Stimulated activated effector memory CD8-positive, alpha-beta T cell treated with anti-CD3 and anti-CD28 coated beads, Interleukin-12 subunit alpha, Interleukin-12 subunit beta, amount 100 ng/mL, for 72 hours (primary cell): Measurements from ENCODE around the gene UGGT2.
"Not testable (repeated sequence)": the region's sequence is repeated elsewhere in the genome, so short reads cannot be mapped to it uniquely, and the experiment has no call there.

ENCODE experiments used
- ATAC-seq: fragments of 150-1000 bp; cut with Tn5 transposase; 2 replicates; pipeline ENCODE4 v1.10.0; 2021
- DNase-seq, 2 donors: peaks; one replicate each; pipeline ENCODE4 v3.0.0; 2021 to 2022; ENCODE audit warnings: low spot score in 2 of 2
- H3K27ac Mint-ChIP-seq: one replicate; pipeline ENCODE4 v1.8.0; 2022; ENCODE audit warnings: mild to moderate bottlenecking, mixed read lengths
- H3K36me3 Mint-ChIP-seq: one replicate; pipeline ENCODE4 v1.8.0; 2022; ENCODE audit warnings: mild to moderate bottlenecking, mixed read lengths
- H3K4me1 Mint-ChIP-seq: one replicate; pipeline ENCODE4 v1.8.0; 2022; ENCODE audit warnings: mixed read lengths
- H3K4me3 Mint-ChIP-seq: one replicate; pipeline ENCODE4 v1.8.0; 2022; ENCODE audit warnings: mild to moderate bottlenecking, mixed read lengths
- H3K9me3 Mint-ChIP-seq: one replicate; pipeline ENCODE4 v1.8.0; 2022; ENCODE audit warnings: mixed read lengths

Gene UGGT2

DNA sequence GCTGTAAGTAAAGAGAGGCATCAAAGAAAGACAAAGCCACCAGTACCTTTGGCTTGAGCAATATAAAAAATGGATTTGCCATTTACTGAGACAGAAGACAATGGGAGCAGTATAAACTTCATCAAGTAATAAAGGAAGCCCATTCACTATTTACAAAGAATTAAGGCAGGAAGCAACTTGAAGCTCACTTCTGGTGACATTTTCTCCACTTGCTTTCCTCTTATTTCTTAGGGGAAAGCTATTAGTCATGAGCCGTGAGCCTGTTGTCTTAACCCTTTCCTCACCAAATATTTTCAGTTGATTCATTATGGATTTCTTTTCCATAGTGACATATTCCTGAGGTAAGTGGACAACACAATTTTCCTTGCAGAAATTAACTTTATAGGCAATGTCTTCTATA is 219.5 kb downstream of the UGGT2 start:
- Mint-ChIP-seq H3K4me3 (no peak overlapping the region), H3K4me1 (no peaks in the 10 kb centered on the region), H3K9me3 (no peaks in the 10 kb centered on the region), H3K27ac (no peak overlapping the region), H3K36me3 (no peaks in the 10 kb centered on the region)
- DNase-seq (no peak), ATAC-seq (no peak)

DNA sequence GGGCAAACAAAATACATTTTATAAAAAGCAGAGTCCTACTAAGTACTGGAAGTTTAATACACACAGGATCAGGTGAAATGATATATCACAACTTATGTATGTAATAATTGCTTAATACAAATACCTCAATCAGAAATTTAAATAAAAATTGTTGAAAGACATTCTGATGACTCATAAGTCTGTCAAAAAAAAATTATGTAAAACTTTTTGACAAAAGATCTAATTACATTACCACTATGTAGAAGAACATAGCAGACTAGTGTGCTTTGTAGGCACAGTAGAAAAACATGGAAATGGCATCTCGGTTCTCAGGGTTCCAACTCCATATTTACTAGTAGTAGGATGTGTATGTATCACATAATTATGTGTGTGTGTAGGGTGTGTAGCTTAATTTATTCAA is 220.1 kb downstream of the UGGT2 start:
- ATAC-seq = no peak
- peaks cover 1% of the 10 kb centered on the region for H3K9me3 Mint-ChIP-seq

DNA sequence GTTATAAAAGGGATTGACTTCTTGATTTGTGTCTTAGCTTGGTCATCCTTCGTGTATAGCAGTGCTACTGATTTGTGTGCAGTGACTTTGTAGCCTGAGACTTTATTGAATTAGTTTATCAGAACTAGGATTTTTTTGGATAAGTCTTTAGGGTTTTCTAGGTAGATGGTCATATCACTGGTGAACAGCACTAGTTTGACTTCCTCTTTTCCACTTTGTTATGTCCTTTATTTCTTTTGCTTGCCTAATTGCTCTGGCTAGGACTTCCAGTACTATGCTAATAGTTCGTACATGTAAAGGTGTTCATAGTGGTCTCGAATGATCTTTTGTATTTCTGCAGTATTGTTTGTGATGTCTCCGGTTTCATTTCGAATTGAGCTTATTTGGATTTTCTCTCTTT is 230.9 kb downstream of the UGGT2 start:
- no peak overlapping the region for H3K4me3 Mint-ChIP-seq
- no peaks in the 10 kb centered on the region for H3K4me1 Mint-ChIP-seq

More for the DNA sequence above, 220.1 kb downstream of the UGGT2 start:
- no peaks in the 10 kb centered on the region for H3K4me1 Mint-ChIP-seq
- no peak overlapping the region for H3K4me3 Mint-ChIP-seq
- H3K36me3 Mint-ChIP-seq = no peaks in the 10 kb centered on the region
- H3K27ac Mint-ChIP-seq = no peak overlapping the region
- DNase-seq = no peak

DNA sequence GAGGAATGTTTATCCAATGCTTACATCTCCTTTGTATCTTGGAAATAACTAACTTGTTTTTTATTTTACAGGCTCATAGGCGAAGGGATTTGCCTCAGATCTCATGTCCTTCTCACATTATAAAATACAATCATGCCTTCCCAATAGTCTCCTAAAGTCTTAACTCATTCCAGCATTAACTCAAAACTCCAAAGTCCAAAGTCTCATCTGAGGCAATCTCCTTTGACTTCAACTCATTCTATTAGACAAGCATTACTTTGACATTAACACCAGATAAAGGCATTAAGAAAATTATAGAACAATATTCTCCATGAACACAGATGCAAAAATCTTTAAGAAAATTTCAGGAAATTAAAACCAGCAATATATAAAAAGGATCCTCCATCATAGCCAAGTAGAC is 238.7 kb downstream of the UGGT2 start:
- no peak for ATAC-seq
- Mint-ChIP-seq H3K4me3 (no peak overlapping the region), H3K27ac (no peak overlapping the region)

More for the DNA sequence above, 230.9 kb downstream of the UGGT2 start:
- no peak for DNase-seq
- ATAC-seq = no peak
- H3K9me3 Mint-ChIP-seq = no peaks in the 10 kb centered on the region
- H3K36me3 Mint-ChIP-seq = no peaks in the 10 kb centered on the region
- no peak overlapping the region for H3K27ac Mint-ChIP-seq

DNA sequence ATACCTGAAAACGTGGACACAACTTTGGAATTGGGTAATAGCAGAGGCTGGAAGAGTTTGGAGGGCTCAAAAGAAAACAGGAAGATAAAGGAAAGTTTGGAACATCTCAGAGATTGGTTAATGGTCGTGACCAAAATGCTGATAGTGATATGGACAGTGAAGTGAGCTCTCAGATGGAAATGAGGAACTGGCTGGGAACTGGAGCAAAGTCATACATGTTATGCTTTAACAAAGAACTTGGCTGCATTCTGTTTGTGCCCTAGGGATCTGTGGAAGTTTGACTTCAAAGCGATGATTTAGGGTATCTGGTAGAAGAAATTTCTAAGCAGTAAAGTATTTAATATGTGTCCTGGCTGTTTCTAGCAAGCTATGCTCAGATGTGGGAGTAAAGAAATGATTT is 240.1 kb downstream of the UGGT2 start:
- H3K27ac Mint-ChIP-seq = no peak overlapping the region

More for the DNA sequence above, 238.7 kb downstream of the UGGT2 start:
- H3K36me3 Mint-ChIP-seq = no peaks in the 10 kb centered on the region
- H3K4me1 Mint-ChIP-seq = no peaks in the 10 kb centered on the region
- no peak for DNase-seq
- peaks cover 2% of the 10 kb centered on the region for H3K9me3 Mint-ChIP-seq

DNA sequence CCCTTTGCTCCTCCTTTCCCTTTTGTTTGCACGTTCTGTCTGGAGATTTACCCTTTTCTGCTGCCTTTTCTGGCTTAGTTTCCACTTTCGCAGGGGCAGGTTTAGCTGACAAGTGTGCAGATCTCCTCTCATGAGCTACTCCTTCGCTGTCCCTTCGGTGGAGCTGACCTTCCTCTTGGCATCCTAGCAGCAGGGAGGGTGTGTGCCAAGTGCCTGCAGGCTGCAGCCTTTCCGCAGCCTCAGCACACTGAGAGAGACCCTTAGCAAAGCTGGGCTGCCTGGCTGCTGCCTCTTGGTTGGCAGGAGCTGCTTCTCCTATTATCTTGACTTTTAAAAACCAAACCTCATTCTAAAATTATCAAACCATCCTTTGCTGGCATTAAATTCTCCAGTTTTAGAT is 243.8 kb downstream of the UGGT2 start:
- Mint-ChIP-seq H3K27ac (no peak overlapping the region), H3K4me3 (no peak overlapping the region), H3K9me3 (peaks cover 6% of the 10 kb centered on the region), H3K36me3 (no peaks in the 10 kb centered on the region), H3K4me1 (no peaks in the 10 kb centered on the region)
- ATAC-seq (no peak), DNase-seq (no peak)

More for the DNA sequence above, 240.1 kb downstream of the UGGT2 start:
- H3K9me3 Mint-ChIP-seq = peaks cover 2% of the 10 kb centered on the region
- ATAC-seq (no peak), DNase-seq (no peak)
- H3K4me1 Mint-ChIP-seq = no peaks in the 10 kb centered on the region
- no peak overlapping the region for H3K4me3 Mint-ChIP-seq
- H3K36me3 Mint-ChIP-seq = no peaks in the 10 kb centered on the region

DNA sequence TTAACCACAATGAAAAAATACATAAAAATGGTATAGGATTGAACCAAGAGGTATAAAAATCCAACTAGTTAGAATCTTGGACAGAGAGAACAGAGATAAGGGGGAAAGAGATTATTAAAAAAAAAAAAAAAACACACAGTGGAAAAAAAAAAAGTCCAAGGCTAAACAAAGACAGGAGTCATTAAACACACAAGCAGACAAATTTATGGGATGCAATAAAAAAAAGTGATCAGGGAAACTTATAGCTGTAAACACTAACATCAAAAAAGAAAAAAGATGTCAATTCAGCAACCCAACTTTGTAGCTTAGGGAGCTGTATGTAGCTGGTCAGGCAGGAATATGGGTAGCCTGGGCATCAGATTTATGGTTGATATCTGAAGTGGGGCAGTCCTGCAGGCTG is 247.3 kb downstream of the UGGT2 start:
- no peak overlapping the region for H3K27ac Mint-ChIP-seq

DNA sequence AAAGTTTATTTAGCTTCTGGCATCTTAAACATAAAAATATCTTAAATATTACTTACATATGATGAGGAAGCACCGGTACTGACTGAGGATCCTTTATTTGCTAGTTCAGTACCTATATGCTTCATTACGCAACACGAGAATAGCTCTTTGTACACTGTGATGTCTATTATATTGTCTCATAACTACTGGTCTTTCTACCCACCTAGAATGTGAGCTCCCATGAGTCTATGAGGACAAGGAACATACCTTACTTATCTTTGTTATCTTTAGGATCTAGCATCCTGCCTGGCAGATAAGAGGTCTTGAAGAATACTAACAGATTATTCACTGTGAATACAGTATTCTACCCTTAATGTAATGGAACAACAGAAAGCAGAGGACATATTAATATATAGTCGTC is 251.4 kb downstream of the UGGT2 start:
- Mint-ChIP-seq H3K4me3 (no peak overlapping the region), H3K9me3 (peaks cover 6% of the 10 kb centered on the region), H3K36me3 (no peaks in the 10 kb centered on the region), H3K4me1 (no peaks in the 10 kb centered on the region), H3K27ac (no peak overlapping the region)
- DNase-seq = no peak
- no peak for ATAC-seq

More for the DNA sequence above, 247.3 kb downstream of the UGGT2 start:
- DNase-seq (no peak), ATAC-seq (no peak)
- H3K9me3 Mint-ChIP-seq = peaks cover 6% of the 10 kb centered on the region
- H3K36me3 Mint-ChIP-seq = no peaks in the 10 kb centered on the region
- no peaks in the 10 kb centered on the region for H3K4me1 Mint-ChIP-seq
- H3K4me3 Mint-ChIP-seq = no peak overlapping the region

DNA sequence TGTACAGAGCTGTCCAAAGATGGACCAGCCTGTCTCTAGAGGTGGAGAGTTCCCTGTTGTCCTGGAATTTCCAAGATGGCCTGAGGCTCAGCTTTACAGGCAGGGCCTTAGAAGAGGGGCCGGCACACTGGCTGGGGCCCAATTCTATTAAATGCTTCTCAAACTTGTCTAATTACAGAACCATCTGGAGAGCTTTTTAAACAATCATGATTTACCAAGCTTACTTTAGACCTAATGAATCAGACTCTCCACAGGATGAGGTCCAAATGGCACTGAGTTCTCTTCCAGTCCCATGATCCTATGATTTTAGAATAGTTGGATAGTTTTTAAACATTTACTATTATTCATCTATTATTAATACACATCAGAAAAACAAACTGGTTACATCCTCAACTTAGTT is 252.8 kb downstream of the UGGT2 start:
- peaks cover 2% of the 10 kb centered on the region for H3K36me3 Mint-ChIP-seq
- H3K4me1 Mint-ChIP-seq = no peaks in the 10 kb centered on the region
- H3K9me3 Mint-ChIP-seq = peaks cover 3% of the 10 kb centered on the region
- DNase-seq (no peak), ATAC-seq (no peak)
- no peak overlapping the region for H3K4me3 Mint-ChIP-seq
- H3K27ac Mint-ChIP-seq = no peak overlapping the region

DNA sequence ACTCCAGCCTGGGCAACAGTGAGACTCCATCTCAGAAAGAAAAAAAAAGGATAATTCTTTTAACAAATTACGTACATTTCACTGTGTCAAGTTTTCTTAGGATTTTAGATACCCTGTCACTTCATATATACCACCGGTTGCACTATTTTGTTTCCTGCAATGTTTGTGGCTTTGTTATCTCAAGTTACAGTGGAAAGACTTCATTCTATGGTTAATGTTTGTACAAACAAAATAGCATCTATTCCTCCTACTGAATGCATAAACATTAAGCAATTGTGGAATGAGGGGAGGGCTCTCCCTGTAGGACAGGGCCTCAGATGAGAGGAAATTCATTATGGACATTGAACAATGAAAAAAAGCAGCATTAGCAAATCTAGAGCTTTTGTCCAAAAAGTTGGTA is 256.2 kb downstream of the UGGT2 start:
- H3K9me3 Mint-ChIP-seq = no peaks in the 10 kb centered on the region
- ATAC-seq (no peak), DNase-seq (no peak)
- peaks cover 36% of the 10 kb centered on the region for H3K36me3 Mint-ChIP-seq
- H3K4me1 Mint-ChIP-seq = no peaks in the 10 kb centered on the region
- no peak overlapping the region for H3K4me3 Mint-ChIP-seq
- H3K27ac Mint-ChIP-seq = no peak overlapping the region

DNA sequence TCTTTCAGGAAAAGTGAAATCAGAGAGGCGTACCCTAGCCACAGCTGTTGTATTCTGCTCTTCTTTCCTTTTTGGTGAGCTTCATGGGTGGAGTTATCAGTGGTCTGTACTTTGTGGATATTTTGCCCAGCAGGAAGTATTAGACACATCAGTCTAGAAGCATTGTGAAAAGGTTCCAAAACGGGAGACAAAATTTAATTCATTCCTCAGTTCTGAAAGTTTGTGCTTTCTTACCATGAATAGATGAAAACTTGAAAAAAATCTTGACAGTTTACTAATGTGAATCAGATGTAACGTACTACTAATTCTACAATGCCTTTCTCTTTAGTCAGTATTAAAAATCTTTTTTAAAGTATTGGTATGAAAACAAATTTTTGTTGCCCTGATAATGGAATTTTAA is 259.4 kb downstream of the UGGT2 start:
- H3K36me3 Mint-ChIP-seq = peaks cover 69% of the 10 kb centered on the region
- H3K27ac Mint-ChIP-seq = no peak overlapping the region

DNA sequence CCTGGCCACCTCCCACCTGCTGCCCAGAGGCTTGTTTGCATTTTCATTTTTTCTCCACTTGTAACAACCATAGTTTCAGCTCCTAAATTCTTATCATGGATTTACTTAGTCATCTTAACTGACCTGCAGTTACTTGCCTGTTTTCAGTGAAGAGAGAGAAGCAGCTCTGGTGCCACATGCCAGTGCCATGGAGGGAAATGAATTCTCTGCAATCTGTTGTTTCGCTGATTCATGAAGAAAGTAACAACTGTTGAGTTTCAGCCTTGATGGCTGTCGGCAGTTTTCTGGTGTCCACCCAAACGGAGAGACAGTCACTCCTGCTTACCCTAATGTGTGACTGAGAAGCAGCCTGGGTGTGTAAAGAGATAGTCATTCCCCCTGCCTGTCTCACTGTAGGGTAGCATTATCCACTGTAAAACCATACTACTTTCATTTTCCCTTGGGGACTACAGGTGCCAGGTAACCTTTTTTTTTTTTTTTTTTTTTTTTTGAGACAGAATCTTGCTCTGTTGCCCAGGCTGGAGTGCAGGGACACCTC is 260.1 kb downstream of the UGGT2 start:
- H3K36me3 Mint-ChIP-seq = peaks cover 76% of the 10 kb centered on the region
- no peak overlapping the region for H3K27ac Mint-ChIP-seq
- no peak overlapping the region for H3K4me3 Mint-ChIP-seq
- no peak for ATAC-seq
- H3K9me3 Mint-ChIP-seq = no peaks in the 10 kb centered on the region
- no peaks in the 10 kb centered on the region for H3K4me1 Mint-ChIP-seq
- DNase-seq = no peak

More for the DNA sequence above, 259.4 kb downstream of the UGGT2 start:
- H3K4me3 Mint-ChIP-seq = no peak overlapping the region
- ATAC-seq (no peak), DNase-seq (no peak)
- no peaks in the 10 kb centered on the region for H3K4me1 Mint-ChIP-seq
- H3K9me3 Mint-ChIP-seq = no peaks in the 10 kb centered on the region

DNA sequence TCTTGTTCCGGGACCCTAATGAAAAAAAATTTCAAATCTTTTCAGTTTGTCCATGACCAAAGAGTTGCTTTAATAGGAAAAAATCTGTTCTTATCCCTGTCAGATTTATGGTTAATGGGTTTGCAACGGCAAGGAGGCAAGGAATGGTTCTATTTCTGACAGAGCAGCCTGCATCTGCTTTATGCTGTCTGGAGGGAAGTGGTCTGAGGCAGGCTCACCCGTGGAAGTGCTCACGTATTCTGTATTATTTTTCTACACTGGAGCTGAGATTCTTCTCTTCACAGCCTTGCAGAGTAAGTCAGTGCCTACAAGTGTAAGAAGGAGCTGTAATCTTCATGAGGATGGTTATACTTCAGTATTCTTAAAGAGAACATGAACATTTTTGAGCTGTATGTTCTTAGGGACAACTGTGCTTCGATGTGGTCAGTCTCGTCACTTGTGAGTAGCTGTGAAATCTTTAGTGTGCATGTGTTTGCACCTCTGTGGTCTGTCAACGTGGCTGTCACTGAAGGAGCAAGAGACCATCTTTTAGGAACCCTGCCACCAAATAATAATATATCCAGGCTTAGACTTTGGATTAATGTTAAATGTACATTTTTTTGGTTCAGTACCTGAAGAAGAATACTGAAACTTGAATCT is 262.0 kb downstream of the UGGT2 start:
- DNase-seq = no peak
- Mint-ChIP-seq H3K27ac (no peak overlapping the region), H3K9me3 (no peaks in the 10 kb centered on the region), H3K36me3 (peaks cover 94% of the 10 kb centered on the region), H3K4me3 (no peak overlapping the region), H3K4me1 (no peaks in the 10 kb centered on the region)
- ATAC-seq = no peak

DNA sequence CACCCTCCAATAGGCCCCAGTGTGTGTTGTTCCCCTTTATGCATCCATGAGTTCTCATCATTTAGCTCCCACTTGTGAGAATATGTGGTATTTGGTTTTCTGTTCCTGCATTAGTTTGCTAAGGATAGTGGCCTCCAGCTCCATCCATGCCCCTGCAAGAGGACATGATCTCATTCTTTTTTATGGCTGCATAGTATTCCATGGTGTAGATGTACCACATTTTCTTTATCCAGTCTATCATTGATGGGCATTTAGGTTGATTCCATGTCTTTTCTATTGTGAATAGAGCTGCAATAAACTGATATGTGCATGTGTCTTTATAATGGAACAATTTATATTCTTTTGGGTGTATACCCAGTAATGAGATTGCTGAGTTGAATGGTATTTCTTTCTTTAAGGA is 263.9 kb downstream of the UGGT2 start:
- ATAC-seq, H3K4me3 Mint-ChIP-seq: not testable (repeated sequence)

DNA sequence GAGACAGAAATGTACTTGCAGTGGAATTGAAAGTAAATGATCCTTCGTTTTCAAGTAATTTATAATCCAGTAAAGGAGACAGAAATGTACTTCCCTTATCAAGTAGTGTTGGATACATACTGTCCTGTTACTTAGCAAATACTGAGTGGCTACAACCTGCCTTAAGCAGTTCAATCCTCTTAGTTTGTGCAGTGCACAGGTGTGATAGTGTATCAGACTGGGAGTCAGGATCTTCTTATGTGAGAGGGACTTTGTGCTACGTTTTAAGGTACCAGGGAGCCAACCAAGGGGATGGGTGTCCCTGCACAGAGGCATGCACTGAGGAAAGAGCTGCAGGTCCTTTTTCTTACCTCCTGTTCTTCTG is 265.1 kb downstream of the UGGT2 start:
- DNase-seq (no peak), ATAC-seq (no peak)
- H3K4me3 Mint-ChIP-seq = no peak overlapping the region
- no peaks in the 10 kb centered on the region for H3K9me3 Mint-ChIP-seq
- no peaks in the 10 kb centered on the region for H3K4me1 Mint-ChIP-seq
- H3K27ac Mint-ChIP-seq = peak overlapping the region; percentile 29
- H3K36me3 Mint-ChIP-seq = peaks cover 87% of the 10 kb centered on the region

More for the DNA sequence above, 263.9 kb downstream of the UGGT2 start:
- not testable (repeated sequence) for H3K27ac Mint-ChIP-seq, DNase-seq, H3K9me3 Mint-ChIP-seq, H3K4me1 Mint-ChIP-seq
- H3K36me3 Mint-ChIP-seq = peaks cover 94% of the 10 kb centered on the region

DNA sequence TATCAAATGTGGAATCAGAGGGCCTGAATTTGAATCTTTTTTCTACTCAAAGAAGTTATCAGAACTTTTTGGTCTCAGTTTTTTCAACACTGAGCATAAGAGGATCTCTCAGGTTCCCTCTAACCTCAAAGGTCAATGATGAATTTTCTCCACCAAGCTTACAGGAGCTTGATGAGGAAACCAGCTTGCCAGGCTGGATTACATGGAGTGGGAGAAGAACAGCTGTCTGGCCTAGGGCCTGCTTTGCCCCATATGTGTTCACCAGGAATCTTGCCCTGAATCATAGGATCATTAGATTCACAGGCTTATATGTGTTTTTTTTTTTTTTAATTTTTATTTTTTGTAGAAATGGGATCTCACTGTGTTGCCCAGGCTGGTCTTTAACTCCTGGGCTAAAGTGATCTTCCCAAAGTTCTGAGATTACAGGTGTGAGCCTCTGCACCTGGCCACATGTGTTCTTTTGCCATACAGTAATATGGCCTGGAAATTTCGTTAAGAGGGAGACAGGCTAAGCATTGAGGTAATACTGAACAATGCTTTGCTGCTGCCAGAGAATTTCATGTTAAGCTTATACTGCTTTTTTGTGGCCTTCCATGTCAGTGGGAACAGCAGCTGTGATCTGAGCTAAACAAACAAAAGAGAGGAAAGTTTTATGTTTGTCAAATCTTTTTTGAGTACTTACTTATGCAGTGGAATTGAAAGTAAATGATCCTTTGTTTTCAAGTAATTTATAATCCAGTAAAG is 265.7 kb downstream of the UGGT2 start:
- Mint-ChIP-seq H3K36me3 (peaks cover 87% of the 10 kb centered on the region), H3K4me3 (no peak overlapping the region), H3K4me1 (peaks cover 4% of the 10 kb centered on the region), H3K9me3 (no peaks in the 10 kb centered on the region), H3K27ac (peak overlapping the region; percentile 29)
- no peak for DNase-seq
- ATAC-seq = no peak
